GM12875 (cell line): ENCODE data around the gene MTA1.

Experiments
- H3K4me3 ChIP-seq: one replicate; pipeline ENCODE4 v1.5.1; 2011; ENCODE audit warnings: low read depth, low read length, control low read depth
- CTCF ChIP-seq: IDR thresholded peaks from 2 replicates; pipeline ENCODE4 v1.5.1; 2011; ENCODE audit warnings: low read depth, mild to moderate bottlenecking, control low read depth, inconsistent platforms, low read length, moderate library complexity, borderline replicate concordance; ENCODE audit not compliant: insufficient read depth

Gene MTA1

DNA sequence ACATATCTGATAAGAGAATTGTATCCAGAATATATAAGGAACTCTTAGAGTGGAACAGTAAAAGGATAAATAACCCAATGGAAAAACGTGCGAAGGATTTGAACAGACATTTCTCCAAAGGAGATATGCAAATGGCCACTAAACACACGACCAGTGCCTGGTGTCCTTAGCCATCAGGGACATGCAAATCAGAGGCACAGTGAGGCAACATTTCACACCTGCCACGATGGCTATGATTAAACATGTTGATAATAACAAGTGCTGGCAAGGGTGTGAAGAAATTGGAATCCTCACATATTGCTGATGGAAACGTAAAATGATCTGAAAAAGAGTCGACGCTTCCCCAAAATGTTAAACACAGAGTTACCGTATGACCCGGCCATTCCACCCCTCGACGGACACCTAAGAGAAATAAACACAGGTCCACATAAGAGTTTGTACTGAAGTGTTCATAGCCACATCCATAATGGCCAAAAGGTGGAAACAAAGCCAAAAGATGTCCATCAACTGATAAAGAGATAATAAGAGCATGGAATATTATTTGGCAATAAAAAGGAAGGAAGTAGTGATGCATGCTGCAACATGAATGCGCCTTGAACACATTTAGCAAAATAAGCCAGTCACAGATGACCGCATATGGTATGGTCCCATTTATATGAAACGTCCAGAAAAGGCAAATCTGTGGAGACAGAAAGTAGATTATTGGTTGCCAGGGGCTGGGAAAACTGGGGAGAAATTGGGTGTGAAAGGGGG is 100.5 kb downstream of the MTA1 start:
- no peak overlapping the region for H3K4me3 ChIP-seq
- TF ChIP-seq CTCF, result no peak
